Right renal cortex interstitium (tissue), 3 donors: ENCODE results near the gene PLAC8L1. TPM values are rescaled to one million over a fixed set of nuclear protein-coding genes. Genes with fewer than 3 reads are reported as not detected.
"Not testable (repeated sequence)": the region's sequence is repeated elsewhere in the genome, so short reads cannot be mapped to it uniquely, and the experiment has no call there.

Experiments
- DNase-seq, 3 donors: peaks; one replicate each; pipeline ENCODE4 v3.0.0-alpha.2; 2013; ENCODE audit warnings: low read depth in 3 of 3, low spot score in 2 of 3
- polyA plus RNA-seq, 3 donors: library from polyadenylated mRNA; unstranded; fragments of 120-200 nt; gene quantifications; one replicate each; pipeline ENCODE4 v1.2.1, GENCODE V29; 2013; ENCODE audit not compliant: insufficient read length in 3 of 3

The PLAC8L1 gene, protein sequence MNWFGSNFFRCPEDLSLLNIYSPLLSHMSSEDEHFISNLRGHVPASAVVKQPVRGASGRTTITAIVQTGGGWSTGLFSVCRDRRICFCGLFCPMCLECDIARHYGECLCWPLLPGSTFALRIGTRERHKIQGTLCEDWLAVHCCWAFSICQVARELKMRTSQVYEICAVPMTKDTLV
- under 1 TPM; 0.68 to 0.85 (median 0.82) TPM for polyA plus RNA-seq

DNA sequence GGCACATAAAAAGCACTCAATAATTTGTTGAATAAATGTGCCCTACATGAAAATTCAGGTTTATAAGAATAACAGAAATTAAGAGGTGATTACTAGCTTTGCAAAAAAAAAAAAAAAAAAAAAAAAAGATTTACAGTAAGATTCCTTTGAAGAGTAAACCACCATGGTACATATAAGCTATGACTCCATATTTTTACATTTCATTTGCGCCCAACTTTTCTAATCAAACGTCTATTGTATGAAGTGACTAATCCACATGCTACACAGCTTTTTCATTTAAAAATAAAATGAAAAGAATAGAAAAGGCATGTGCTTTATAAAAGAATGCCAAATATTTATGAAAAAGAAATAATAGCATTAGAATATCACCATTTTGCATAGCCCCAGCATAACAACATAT is at the start of gene PLAC8L1:
TSS of gene PLAC8L1 (minus strand) at position 101 of the 400 bp plus-strand sequence. CDS start 1,266 bp downstream, outside the sequence.
- DNase-seq = no peak

DNA sequence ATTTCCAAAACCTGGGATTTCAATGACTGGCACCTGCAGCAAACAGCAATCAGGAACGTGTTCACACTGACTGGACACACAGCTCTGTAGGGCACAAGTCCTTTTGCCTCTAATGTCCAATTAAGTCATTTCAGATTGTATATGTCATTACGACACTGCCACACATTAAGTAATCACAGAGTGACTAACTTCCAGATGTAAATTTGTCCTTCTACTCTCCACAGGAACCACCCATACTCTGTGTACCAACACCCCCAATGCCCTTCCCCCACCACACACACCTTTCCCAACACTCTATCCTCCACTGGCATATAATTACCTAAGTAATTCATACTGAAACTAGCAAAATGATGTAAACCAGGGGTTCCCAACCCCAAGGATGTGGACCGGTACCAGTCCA is 46.6 kb upstream of the PLAC8L1 start:
- DNase-seq = no peak

DNA sequence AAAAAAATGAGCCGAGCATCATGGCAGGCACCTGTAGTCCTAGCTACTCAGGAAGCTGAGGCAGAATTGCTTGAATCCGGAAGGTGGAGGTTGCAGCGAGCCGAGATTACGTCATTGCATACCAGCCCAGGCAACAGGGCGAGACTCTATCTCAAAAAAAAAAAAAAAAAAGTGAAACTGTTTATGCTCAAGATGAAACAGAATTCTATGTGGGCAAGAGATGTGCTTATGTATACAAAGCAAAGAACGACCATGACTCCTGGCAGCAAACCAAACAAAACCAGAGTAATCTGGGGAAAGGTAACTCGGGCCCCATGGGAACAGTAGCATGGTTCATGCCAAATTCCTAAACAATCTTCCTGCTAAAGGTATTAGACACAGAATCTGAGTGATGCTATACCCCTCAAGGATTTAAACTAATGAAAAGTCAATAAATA is 32.6 kb upstream of the PLAC8L1 start:
- DNase-seq = no peak

DNA sequence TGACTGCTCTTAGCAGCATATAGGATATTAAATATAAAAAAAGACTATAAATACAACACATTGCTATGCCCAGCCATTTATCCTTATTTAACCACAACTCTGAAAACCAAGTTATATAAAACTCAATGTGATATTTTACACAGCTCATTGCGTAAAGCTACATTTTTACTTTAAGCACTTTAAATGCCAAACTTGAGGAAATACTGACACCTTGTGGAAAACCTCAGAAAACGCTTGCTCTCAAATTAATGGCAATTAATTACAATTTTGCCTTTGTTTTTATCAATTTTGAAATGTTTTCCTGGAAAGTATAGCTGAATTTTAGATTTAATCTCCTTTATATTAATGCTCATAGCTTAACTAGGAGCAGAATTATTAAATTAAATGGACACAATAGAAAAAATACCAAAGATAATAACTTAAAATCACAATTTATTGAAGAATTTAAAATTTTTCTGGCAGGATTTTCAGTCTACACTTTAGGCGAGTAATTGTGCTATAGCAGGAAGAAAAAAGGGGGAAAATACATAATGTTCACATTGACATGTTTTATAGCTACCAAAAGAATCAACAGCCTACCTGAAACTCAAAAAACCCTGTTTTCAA is 25.2 kb upstream of the PLAC8L1 start:
- DNase-seq = peak; percentile 1 to 12 (median 8)

DNA sequence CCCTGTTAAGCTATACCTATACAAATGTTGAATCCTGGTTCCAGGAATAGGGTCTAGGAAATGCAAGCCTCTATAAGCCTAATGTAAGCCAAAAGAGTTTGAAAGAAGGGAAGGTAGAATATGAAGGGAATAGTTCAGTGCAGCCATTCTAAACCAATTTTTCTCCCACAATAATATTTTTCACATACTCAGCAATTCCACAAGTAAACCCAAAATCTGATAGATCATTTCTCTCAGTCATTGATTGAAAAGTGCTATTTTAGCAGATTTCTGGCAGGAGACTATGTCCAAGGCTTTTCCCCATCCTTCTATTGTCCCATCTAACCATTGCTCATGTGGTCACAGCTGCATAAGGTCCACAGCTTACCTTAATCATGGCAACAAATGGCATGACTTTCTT is 20.7 kb upstream of the PLAC8L1 start:
- DNase-seq = no peak

DNA sequence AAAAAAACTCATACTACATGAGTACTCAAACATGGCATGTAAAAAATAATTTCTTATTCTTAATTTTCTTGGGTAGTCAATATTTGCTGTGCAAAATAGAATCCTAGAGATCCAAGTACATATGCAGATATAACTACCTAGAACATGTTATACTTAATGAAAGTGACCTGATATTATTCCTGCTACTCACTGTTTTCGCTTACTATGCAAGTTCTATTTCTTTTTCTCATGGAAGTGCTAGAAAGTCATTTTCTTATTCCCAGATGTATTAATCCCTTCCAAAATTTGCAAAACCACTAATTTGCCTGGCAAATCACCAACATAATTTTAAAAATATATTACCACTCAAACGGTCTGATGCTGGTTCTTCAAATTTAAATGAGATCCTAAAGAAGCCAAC is 19.2 kb upstream of the PLAC8L1 start:
- no peak for DNase-seq

DNA sequence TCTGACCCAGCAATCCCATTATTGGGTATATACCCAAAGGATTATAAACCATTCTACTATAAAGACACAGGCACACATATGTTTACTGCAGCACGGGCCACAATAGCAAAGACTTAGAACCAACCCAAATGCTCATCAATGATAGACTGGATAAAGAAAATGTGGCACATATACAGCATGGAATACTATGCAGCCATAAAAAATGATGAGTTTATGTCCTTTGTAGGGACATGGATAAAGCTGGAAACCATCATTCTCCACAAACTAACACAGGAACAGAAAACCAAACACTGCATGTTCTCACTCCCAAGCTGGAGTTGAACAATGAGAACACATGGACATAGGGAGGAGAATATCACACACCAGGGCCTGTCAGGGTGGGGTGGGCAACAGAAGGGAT is 16.1 kb upstream of the PLAC8L1 start:
- DNase-seq = not testable (repeated sequence)

DNA sequence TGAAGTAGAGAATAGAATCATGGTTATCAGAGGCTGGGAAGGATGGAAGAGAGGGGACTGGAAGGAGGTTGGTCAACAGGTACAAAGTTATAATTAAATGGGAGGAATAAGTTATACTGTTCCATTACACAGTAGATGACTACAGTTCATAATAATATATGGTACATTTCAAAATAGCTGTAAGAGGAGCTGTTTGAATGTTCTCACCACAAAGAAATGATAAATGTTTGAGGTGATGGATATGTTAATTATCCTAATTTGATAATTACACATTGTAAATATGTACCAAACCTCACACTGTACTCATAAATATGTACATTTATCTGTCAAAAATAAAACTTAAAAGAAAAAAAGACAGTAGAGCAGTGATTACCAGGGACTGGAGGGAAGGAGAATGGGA is 12.9 kb upstream of the PLAC8L1 start:
- no peak for DNase-seq

DNA sequence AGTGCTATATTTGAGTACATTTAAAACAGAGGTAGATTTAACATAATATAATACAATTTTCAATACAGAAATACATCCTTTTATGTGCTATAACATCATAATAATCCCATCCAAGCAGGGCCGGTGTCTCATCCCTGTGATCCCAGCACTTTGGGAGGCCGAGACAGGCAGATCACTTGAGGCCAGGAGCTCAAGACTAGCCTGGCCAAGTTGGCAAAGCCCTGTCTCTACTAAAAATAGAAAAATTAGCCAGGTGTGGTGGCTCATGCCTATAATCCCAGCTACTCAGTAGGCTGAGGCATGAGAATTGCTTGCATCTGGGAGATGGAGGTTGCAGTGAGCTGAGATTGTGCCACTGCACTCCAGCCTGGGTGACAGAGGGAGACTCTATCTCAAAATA is 11.8 kb upstream of the PLAC8L1 start:
- DNase-seq = not testable (repeated sequence)

DNA sequence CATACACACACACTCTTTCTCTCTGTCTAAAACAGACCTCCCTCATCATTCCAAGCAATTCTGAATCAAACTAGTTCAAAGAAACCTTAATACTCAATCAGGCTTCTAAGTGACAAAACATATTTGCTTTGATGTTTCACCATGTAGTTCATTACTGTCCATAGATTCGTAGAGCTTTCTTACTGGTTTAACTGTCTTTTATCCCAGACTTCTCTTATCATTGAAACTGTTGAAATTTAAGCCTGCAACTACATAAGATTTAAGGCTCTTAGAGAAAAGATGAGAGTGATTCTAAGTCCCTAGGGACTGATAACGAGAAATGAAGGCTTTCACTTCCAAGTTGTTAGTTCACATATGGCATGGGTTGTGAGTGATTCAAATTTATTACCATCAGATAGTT is 11.0 kb upstream of the PLAC8L1 start:
- DNase-seq = no peak

DNA sequence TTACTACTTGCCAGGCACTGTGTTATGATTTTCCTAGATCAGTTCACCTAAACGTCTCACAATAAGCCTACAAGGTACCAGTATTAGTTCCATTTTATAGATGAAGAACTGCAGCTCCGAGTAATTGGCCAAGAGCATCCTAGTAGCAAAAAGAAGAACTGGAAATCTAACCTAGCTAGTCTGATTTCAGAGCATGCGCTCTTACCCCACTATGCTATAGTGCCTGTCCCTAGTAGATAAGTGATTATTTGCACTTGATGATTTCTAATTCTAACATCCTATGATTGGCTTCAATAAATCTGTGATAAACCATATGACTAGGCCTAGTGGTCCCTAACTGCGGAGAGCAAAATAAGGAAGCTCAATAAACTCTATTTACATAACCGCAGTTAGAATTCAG is 7.1 kb upstream of the PLAC8L1 start:
- no peak for DNase-seq

DNA sequence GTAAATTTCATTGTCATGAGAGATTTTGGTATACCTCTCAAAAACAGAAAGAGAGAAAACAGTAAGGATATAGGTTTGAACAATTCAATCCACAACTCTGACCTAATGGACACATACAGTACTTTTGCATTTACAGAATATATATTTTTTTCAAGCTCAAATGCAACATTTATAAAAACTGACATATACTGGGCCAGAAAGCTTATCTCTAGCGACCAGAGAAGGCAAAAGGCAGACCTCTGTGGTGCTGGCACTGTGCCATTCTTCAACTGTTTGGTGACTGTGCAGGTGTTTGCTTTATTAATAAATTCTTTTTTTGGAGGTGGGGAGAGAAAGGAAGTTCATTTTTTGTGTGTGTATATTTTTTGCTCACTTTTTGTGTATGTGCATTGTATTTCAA is 6.0 kb upstream of the PLAC8L1 start:
- DNase-seq = no peak

DNA sequence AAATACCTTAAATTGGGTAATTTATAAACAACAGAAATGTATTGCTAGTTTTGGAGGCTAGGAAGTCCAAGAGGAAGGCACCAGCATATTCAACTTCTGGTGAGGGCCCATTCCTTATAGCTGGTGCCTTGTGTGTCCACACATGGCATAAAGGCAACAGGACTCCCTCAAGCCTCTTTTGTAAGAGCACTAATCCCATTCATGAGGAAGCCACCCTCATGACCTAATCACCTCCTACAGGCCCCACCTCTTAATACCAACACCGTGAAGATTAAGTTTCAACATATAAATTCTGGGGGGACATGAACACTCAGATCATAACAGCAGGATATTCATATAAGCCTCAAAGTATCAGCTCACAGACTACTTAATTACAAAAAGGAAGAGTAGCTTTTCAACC is 4.0 kb upstream of the PLAC8L1 start:
- no peak for DNase-seq

DNA sequence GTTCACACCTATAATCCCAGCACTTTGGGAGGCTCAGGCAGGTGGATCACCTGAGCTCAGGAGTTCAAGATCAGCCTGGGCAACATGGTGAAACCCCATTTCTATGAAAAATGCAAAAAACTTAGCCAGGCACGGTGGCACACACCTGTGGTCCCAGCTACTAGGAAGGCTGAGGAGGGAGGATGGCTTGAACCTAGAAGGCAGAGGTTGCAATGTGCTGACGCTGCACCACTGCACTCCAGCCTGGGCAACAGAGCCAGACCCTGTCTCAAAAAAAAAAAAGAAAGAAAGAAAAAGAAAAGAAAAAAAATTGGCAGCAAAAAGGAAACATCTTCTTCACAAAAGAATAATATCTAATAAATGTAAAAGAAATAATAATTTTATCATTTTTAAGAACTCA is 3.5 kb upstream of the PLAC8L1 start:
- DNase-seq = not testable (repeated sequence)

DNA sequence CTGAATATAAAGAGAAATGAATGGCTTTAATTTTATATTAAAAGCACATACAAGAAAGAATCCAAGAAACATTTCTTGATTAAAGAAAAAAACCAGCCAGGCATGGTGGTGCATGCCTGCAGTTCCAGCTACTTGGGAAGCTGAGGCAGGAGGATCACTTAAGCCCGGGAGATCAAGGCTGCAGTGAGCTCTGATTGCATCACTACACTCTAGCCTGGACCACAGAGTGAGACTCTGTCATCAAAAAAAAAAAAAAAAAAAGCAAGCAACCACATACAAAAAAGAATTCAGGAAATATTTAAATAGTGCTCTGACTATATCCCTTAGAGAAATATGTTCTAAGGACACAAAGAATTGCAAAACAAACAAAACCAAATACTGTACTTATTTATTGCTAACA is 2.5 kb upstream of the PLAC8L1 start:
- DNase-seq = no peak

DNA sequence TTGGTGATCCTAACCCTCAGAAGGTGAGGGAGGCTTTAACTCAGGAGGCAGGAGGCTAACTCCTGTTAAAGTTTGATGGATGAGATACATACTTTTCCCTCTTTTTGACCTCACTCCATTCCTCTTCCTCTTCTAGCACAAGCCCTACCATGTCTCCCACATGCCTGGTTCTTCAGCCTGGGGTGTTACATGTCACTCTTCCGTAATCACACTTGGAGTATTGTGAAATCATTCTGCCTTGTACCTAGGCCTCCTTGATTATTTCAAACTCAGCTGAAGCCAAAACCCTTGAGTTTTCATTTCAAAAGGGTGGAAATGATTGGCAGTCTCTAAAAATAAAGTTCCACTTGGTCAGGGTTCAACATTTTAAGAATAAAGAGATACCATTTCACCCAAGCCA is 1.8 kb downstream of the PLAC8L1 start:
- no peak for DNase-seq

DNA sequence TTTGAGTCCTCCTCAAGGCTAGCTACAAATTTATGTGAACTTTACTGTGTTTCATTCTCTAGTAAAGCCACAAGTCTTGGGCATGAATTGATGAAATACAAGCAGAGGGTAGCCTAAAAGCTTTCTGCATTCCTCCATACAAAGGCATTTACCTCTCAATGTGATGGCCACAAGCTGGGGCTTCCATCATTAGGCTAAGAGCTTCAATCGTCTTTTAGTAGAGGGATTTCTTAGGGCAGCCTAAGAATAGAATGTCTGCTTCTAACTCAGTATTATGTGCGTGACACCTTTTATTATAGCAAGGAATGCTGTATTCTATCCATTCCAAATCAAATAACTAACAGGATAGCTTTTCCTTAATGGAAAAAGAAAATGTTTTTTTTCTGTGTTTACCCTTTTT is 3.7 kb downstream of the PLAC8L1 start:
- no peak for DNase-seq

DNA sequence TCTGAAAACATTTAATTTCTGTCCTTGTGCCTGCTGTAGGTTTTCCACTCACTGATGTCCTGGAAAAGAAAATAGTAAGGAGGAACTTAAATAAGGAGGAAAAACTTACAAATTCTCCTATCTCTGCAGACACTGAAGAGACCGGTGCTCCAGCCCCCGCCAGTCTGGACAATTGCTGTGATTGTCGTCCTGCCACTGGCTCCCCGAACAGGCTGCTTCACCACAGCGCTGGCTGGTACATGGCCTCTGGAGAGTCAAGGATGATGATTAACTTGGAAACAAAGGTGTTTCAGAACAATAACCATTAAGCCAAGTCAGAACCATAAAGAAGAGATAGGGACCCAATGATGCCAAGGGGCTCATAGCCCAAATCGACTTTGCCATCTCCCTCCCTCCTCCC is 7.3 kb downstream of the PLAC8L1 start:
- no peak for DNase-seq

DNA sequence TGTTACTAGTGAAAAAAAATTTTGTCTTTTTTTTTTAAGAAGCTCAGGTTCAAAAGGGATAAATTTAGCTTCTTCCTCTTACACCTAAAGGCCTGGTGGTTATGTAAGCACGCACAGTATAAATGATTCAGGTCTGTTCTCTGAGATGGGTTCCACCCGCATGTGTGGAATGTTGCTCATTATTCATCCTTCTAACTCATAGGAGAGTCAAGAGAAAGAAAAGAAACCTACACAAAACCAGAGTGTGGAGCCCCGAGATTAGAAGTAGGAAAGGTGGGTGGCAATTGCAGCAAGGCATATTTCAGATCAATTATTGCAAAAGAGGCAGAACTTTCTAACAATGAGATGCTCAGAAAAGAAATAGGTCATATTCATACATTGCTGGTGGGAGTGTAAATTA is 13.5 kb downstream of the PLAC8L1 start:
- DNase-seq = no peak

DNA sequence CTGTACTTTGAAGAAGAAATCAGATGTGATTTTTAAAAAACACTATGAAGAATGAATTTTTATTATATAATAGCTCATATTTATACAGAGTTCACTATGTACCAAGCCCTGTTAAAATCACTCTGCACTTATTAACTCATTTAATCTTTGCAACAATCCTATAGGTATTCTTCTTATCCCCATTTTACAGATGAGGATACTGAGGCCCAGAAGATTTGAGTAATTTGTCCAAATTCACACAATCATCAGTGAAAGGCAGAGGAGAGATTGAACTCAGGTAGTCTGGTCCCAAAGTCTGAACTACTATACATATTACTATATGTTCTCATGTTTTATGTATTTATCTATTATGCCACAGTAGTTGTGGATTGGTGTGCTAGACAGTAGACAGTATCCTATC is 16.1 kb downstream of the PLAC8L1 start:
- DNase-seq = no peak

DNA sequence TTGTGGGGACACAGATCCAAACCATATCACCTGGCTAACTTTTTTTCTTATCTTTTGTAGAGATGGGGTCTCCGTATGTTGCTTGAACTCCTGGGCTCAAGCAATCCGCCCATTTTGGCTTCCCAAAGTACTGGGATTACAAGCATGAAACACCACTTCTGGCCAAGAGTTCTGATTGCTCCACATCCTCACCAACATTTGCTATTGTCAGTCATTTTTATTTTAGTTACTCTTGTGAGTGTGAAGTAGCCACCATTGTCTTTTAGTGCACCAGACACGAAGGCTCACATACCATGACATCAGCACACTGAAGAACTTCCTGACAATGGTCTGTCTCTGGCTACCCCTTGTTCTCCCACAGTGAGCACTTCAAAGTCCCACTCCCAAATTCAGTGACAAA is 17.3 kb downstream of the PLAC8L1 start:
- DNase-seq = no peak

DNA sequence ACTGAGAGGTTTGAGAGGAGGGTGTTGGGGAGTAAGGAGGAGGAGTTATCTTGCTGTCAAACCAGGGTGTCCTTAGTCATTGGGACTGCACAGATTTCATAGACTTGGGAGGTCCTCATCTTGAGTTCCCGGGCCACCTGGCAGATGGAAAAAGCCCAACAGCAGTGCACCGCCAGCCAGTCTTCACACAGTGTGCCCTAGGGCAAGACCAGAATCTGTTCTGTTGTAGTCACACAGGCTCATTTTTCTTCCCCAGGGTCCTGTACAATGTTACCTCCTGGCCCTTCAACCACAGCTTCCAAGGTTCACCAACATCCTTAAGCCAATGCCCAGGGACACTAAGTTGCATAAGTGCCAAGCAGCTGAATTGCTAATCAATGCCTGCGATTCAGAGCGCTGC is 21.0 kb downstream of the PLAC8L1 start:
- DNase-seq = no peak

DNA sequence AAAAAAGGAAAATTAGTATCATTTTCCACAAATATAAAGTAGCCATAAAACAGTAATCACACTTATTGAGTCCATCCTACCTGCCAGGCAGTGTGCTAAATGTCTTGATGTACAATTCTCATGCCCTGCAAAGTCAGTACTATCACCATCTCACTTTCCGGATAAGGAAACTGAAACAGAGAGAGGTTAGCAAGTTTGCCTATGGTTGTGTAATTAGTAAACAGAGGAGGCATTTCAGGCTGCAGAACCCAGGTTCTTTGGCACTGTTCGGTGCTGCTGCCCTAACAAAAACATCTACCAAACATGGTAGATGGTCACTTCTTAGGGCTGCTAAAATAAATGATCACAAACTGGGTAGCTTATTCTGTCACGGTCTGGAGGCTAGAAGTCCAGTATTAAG is 22.6 kb downstream of the PLAC8L1 start:
- no peak for DNase-seq
